Transverse colon (tissue), 4 donors: ENCODE data around the gene CENPF. TPM values are rescaled to one million over a fixed set of nuclear protein-coding genes. Genes with fewer than 3 reads are reported as not detected.

Experiments used
- DNase-seq: peaks from one replicate; pipeline ENCODE4 v3.0.0-alpha.2; 2019
- H3K27ac ChIP-seq, 4 donors: fragments of 200-600 bp; sonication (generic); 2 replicates each; pipeline ENCODE4 v1.5.1; 2016 to 2018; ENCODE audit warnings: inconsistent platforms in 4 of 4
- H3K27me3 ChIP-seq: fragments of 200-600 bp; sonication (generic); 2 replicates; pipeline ENCODE4 v1.5.1; 2017; ENCODE audit warnings: inconsistent platforms
- H3K36me3 ChIP-seq, 4 donors: fragments of 200-600 bp; sonication (generic); 2 replicates each; pipeline ENCODE4 v1.5.1; 2017 to 2019; ENCODE audit warnings: inconsistent platforms in 4 of 4
- H3K4me1 ChIP-seq, 4 donors: fragments of 200-600 bp; sonication (generic); 2 replicates each; pipeline ENCODE4 v1.5.1; 2017 to 2020; ENCODE audit warnings: inconsistent platforms in 4 of 4
- H3K4me3 ChIP-seq, 4 donors: fragments of 200-600 bp; sonication (generic); 1 replicate in 1 of 4; 2 replicates in 3 of 4; pipeline versions ENCODE4 v1.5.1 to v1.6.1; 2017 to 2019; ENCODE audit warnings: inconsistent platforms in 4 of 4
- H3K9me3 ChIP-seq, 2 donors: fragments of 200-600 bp; sonication (generic); 2 replicates each; pipeline ENCODE4 v1.5.1; 2017 to 2019; ENCODE audit warnings: inconsistent platforms in 2 of 2
- EP300 ChIP-seq: sonication (generic); formaldehyde crosslinking; IDR thresholded peaks from one replicate; pipeline ENCODE4 v1.6.1; 2017; ENCODE audit warnings: antibody characterized with exemption, low read depth
- POLR2A ChIP-seq: fragments of 450-650 bp; IDR thresholded peaks from one replicate; pipeline ENCODE4 v1.6.1; 2016; ENCODE audit warnings: antibody characterized with exemption, mild to moderate bottlenecking, moderate library complexity
- POLR2AphosphoS5 ChIP-seq, 3 donors: sonication (generic); formaldehyde crosslinking; IDR thresholded peaks; one replicate each; pipeline ENCODE4 v1.6.1; 2016; ENCODE audit warnings: antibody characterized with exemption in 3 of 3
- WGBS, 2 donors: methylation state at CpG; one replicate each; pipeline ENCODE4 v1.1.5; 2018; ENCODE audit warnings: low coverage in 1 of 2; 5-methylcytosine and 5-hydroxymethylcytosine counted together
- in situ Hi-C, 4 donors: fragments of 200-750 bp; cut with MboI; loops; one replicate each; pipeline versions ENCODE4 v1.15.0 to v1.15.1; 2017; ENCODE audit warnings: low sequenced_read_pairs in 3 of 4, low pct_ligation_motif_present in 1 of 4, low pct_unique_long_range_greater_than_20kb in 1 of 4
- intact Hi-C: fragments of 100-400 bp; cut with DNase I; formaldehyde crosslinking; loops from one replicate; pipeline ENCODE4 v1.15.1; 2023; ENCODE audit warnings: low total_unique reads
- total RNA-seq, 4 donors: library from RNA; depleted of rRNA; stranded (reverse); fragments of >200 nt; gene quantifications; one replicate each; pipeline ENCODE4 v1.1.0, GENCODE V29; 2016
- TF ChIP-seq, protein P1 (sequence below), 5 experiments: fragments of 200-600 bp in 3 of 5; fragments of 450-650 bp in 2 of 5; sonication (generic) in 3 of 5; IDR thresholded peaks; 1 replicate in 2 of 5; 2 replicates in 3 of 5; pipeline ENCODE4 v1.5.1; 2016 to 2017; ENCODE audit warnings: antibody characterized with exemption in 5 of 5, inconsistent platforms in 3 of 5, mild to moderate bottlenecking in 2 of 5, moderate library complexity in 1 of 5

CENPF gene
- total RNA-seq, 4 donors from 2014 or later = 1.5 to 49.8 (median 3.4) TPM

- DNase-seq = no peak
- WGBS, 2 donors = 93 to 96% methylated on average over 6 of the region's 6 CpGs
- in situ Hi-C loops = no loop called here
- Histone ChIP-seq H3K27me3 (no peaks in the 10 kb centered on the region), H3K27ac (no peak overlapping the region), H3K4me3 (no peak overlapping the region), H3K36me3 (no peaks in the 10 kb centered on the region), H3K9me3 (no peaks in the 10 kb centered on the region), H3K4me1 (no peaks in the 10 kb centered on the region)
- intact Hi-C loops = no loop called here
- TF ChIP-seq POLR2AphosphoS5 (IDR thresholded peaks at IDR 0.05) (no peak), POLR2A (no peak), EP300 (no peak)
- TF ChIP-seq, protein P1, sequence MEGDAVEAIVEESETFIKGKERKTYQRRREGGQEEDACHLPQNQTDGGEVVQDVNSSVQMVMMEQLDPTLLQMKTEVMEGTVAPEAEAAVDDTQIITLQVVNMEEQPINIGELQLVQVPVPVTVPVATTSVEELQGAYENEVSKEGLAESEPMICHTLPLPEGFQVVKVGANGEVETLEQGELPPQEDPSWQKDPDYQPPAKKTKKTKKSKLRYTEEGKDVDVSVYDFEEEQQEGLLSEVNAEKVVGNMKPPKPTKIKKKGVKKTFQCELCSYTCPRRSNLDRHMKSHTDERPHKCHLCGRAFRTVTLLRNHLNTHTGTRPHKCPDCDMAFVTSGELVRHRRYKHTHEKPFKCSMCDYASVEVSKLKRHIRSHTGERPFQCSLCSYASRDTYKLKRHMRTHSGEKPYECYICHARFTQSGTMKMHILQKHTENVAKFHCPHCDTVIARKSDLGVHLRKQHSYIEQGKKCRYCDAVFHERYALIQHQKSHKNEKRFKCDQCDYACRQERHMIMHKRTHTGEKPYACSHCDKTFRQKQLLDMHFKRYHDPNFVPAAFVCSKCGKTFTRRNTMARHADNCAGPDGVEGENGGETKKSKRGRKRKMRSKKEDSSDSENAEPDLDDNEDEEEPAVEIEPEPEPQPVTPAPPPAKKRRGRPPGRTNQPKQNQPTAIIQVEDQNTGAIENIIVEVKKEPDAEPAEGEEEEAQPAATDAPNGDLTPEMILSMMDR (IDR thresholded peaks at IDR 0.05) = no peak
These were observed 12.1 kb downstream of the CENPF start for GRCh38 chr1:214615109-214615508.

- WGBS, 2 donors = 72 to 96% methylated on average over 1 to 3 of the region's 3 CpGs
- H3K4me3 ChIP-seq = no peak overlapping the region
- in situ Hi-C loops = no loop called here
- no peaks in the 10 kb centered on the region for H3K36me3 ChIP-seq
- H3K27me3 ChIP-seq = no peaks in the 10 kb centered on the region
- H3K9me3 ChIP-seq = no peaks in the 10 kb centered on the region
- H3K27ac ChIP-seq = no peak overlapping the region
- DNase-seq = no peak
- TF ChIP-seq POLR2A = no peak
- no peak for TF ChIP-seq EP300
- TF ChIP-seq, protein P1 (IDR thresholded peaks at IDR 0.05) = no peak
- no peak for TF ChIP-seq POLR2AphosphoS5 (IDR thresholded peaks at IDR 0.05)
- intact Hi-C loops = no loop called here
- no peaks in the 10 kb centered on the region for H3K4me1 ChIP-seq
These were observed 12.9 kb downstream of the CENPF start for GRCh38 chr1:214615871-214616270.

GRCh38 chr1:214617246-214617645, 14.3 kb downstream of the CENPF start:
- DNase-seq = no peak
- Histone ChIP-seq H3K27ac (no peak overlapping the region), H3K4me3 (no peak overlapping the region), H3K36me3 (no peaks in the 10 kb centered on the region), H3K4me1 (no peaks in the 10 kb centered on the region), H3K27me3 (no peaks in the 10 kb centered on the region), H3K9me3 (no peaks in the 10 kb centered on the region)
- in situ Hi-C loops (no loop called here), intact Hi-C loops (no loop called here)
- TF ChIP-seq POLR2AphosphoS5 (IDR thresholded peaks at IDR 0.05) = no peak
- no peak for TF ChIP-seq EP300
- TF ChIP-seq POLR2A = no peak
- TF ChIP-seq, protein P1 (IDR thresholded peaks at IDR 0.05) = no peak
- 91 to 100% methylated on average over 1 to 4 of the region's 4 CpGs for WGBS, 2 donors

GRCh38 chr1:214617843-214618242, 14.8 kb downstream of the CENPF start:
- Histone ChIP-seq H3K9me3 (no peaks in the 10 kb centered on the region), H3K27me3 (no peaks in the 10 kb centered on the region), H3K27ac (no peak overlapping the region), H3K4me1 (no peaks in the 10 kb centered on the region), H3K36me3 (no peaks in the 10 kb centered on the region), H3K4me3 (no peak overlapping the region)
- WGBS, 2 donors = 81 to 100% methylated on average over 2 to 6 of the region's 6 CpGs
- no peak for DNase-seq
- intact Hi-C loops = no loop called here
- TF ChIP-seq POLR2A = no peak
- TF ChIP-seq, protein P1 (IDR thresholded peaks at IDR 0.05) = no peak
- no peak for TF ChIP-seq EP300
- TF ChIP-seq POLR2AphosphoS5 (IDR thresholded peaks at IDR 0.05) = no peak
- in situ Hi-C loops = no loop called here
